C4-2B (cell line): ENCODE data around the gene MON2.

Source experiments
- H3K27ac ChIP-seq: fragments of 450-650 bp; 2 replicates; pipeline ENCODE4 v1.5.1; 2017
- ZFX ChIP-seq: fragments of 450-650 bp; IDR thresholded peaks from 2 replicates; pipeline ENCODE4 v1.6.1; 2017
- TF ChIP-seq, protein P1 (sequence below): fragments of 450-650 bp; conservative IDR thresholded peaks from 2 replicates; pipeline ENCODE4 v1.5.1; 2017; ENCODE audit warnings: mild to moderate bottlenecking

Gene MON2

DNA sequence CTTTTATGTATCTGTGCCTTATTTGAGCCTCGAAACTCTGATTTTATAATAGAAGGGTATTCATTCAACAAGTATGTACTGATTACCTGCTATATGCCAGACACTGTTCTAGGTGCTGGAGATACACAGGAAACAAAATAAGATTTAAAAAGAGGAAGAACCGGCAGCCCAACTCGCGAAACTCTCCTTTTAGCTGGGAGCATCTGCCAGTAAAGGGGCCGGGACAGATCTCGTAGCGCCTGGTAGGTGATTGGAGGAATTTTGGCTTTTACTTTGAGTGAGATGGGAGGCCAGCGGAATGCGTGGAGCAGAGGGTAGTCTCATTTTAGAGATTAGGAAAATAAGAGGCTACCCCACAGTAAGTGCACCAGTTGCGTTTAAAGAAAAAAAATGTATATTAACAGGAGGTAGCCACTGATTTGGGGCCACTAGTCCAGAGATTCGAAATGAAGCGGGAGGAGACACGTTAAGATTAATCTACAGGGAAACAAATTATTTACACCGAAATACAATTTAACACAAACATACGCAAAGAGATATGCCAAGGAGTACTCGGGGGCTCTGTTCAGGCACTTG is 520 bp upstream of the MON2 start:
- peak overlapping the region; percentile 81 for H3K27ac ChIP-seq

GRCh38 chr12:62468397-62468796 is 1.8 kb downstream of the MON2 start:
- H3K27ac ChIP-seq, result no peak overlapping the region
- TF ChIP-seq ZFX, result no peak
- TF ChIP-seq, protein P1, sequence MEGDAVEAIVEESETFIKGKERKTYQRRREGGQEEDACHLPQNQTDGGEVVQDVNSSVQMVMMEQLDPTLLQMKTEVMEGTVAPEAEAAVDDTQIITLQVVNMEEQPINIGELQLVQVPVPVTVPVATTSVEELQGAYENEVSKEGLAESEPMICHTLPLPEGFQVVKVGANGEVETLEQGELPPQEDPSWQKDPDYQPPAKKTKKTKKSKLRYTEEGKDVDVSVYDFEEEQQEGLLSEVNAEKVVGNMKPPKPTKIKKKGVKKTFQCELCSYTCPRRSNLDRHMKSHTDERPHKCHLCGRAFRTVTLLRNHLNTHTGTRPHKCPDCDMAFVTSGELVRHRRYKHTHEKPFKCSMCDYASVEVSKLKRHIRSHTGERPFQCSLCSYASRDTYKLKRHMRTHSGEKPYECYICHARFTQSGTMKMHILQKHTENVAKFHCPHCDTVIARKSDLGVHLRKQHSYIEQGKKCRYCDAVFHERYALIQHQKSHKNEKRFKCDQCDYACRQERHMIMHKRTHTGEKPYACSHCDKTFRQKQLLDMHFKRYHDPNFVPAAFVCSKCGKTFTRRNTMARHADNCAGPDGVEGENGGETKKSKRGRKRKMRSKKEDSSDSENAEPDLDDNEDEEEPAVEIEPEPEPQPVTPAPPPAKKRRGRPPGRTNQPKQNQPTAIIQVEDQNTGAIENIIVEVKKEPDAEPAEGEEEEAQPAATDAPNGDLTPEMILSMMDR, result no peak

More for the DNA sequence above, 520 bp upstream of the MON2 start:
- TF ChIP-seq, protein P1, result no peak
- no peak for TF ChIP-seq ZFX

- TF ChIP-seq, protein P1, result no peak
- TF ChIP-seq ZFX, result no peak
- no peak overlapping the region for H3K27ac ChIP-seq
These were observed 2.3 kb downstream of the MON2 start for GRCh38 chr12:62468935-62469334.

DNA sequence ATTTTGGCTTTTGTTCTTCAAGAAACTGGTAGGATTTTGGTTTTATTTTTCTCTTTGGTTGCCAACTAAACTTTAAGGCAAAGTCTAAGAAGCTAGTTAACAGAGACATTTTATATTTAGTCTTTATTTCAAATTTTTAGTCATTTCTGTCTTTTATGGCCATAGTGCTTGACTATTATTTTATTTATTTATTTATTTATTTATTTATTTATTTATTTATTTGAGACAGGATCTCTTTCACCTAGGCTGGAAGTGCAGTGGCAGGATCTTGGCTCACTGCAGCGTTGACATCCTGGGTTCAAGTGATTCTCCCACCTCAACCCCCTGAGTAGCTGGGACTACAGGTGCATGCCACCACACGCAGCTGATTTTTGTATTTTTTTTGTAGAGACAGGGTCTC is 3.1 kb downstream of the MON2 start:
- TF ChIP-seq, protein P1, result no peak
- no peak for TF ChIP-seq ZFX

DNA sequence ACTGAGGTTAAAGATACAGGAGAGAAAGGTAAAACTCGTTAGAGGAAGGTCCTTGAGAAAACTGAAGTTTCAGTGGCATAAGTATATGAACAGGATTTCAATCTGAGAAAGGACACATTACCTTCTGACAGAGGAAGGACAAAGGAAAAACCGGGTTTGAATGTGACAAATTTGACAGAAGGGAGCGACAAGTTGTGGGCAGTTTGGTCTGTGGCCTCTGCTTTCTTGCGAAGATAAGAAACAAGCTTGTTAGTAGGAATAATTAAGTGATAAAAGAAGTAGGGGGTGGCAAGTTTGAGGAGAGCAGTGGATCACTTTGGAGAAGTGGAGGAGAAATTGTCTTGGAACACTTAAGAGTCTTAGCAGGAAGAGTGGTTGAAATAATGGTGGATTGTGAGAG is 5.1 kb downstream of the MON2 start:
- TF ChIP-seq ZFX, result no peak
- TF ChIP-seq, protein P1, result no peak
- no peak overlapping the region for H3K27ac ChIP-seq

More for the DNA sequence above, 3.1 kb downstream of the MON2 start:
- H3K27ac ChIP-seq, result no peak overlapping the region

- no peak overlapping the region for H3K27ac ChIP-seq
- TF ChIP-seq, protein P1, result no peak
- TF ChIP-seq ZFX, result no peak
These were observed 5.8 kb downstream of the MON2 start for GRCh38 chr12:62472472-62472871.

GRCh38 chr12:62481843-62482540 is 15.4 kb downstream of the MON2 start:
- H3K27ac ChIP-seq, result no peak overlapping the region
- TF ChIP-seq, protein P1, result no peak
- no peak for TF ChIP-seq ZFX
